Measurements from ENCODE around the gene NOP9. TPM values are rescaled to one million over a fixed set of nuclear protein-coding genes. Genes with fewer than 3 reads are reported as not detected.

NOP9 gene
- total and polyA plus RNA-seq, 2 experiments from 2014 or later, result 3.7 to 13.2 TPM

GRCh38 chr14:24260026-24260779 lies 39.4 kb upstream of the NOP9 start:
- H3K4me2 ChIP-seq, result no peak overlapping the region
- H3K9me3 ChIP-seq (ENCODE audit: low read depth), result no peaks in the 10 kb centered on the region
- H3K4me3 ChIP-seq, result no peak overlapping the region
- H3K79me2 ChIP-seq, result no peaks in the 10 kb centered on the region
- H3K27me3 ChIP-seq, result no peaks in the 10 kb centered on the region
- H3K9me2 ChIP-seq (replicated peaks; ENCODE audit: insufficient read depth), result no peaks in the 10 kb centered on the region
- no peaks in the 10 kb centered on the region for H3K36me3 ChIP-seq (replicated peaks; ENCODE audit: insufficient read depth, low read depth)
- no peaks in the 10 kb centered on the region for H4K20me1 ChIP-seq (ENCODE audit: insufficient read depth, poor library complexity, severe bottlenecking)
- H2AFZ ChIP-seq, result no peak overlapping the region
- no peak for DNase-seq (ENCODE audit: low spot score)
- H3K4me1 ChIP-seq (ENCODE audit: insufficient read depth), result no peaks in the 10 kb centered on the region
- TF ChIP-seq EZH2phosphoT487 (IDR thresholded peaks at IDR 0.05; ENCODE audit: low read depth, severe bottlenecking, unreplicated experiment), result no peak
- TF ChIP-seq EZH2 (IDR thresholded peaks at IDR 0.05; ENCODE audit: borderline replicate concordance), result no peak
- no peak for TF ChIP-seq CTCF (IDR thresholded peaks at IDR 0.05; ENCODE audit: poor library complexity)
- no peak overlapping the region for H3K27ac ChIP-seq
- 86% methylated on average over 16 of the region's 16 CpGs for WGBS (ENCODE audit: low lambda C conversion rate, missing lambda C conversion rate)

- H3K4me2 ChIP-seq, result no peak overlapping the region
- H3K9me3 ChIP-seq (ENCODE audit: low read depth), result no peaks in the 10 kb centered on the region
- H3K4me1 ChIP-seq (ENCODE audit: insufficient read depth), result no peaks in the 10 kb centered on the region
- H4K20me1 ChIP-seq (ENCODE audit: insufficient read depth, poor library complexity, severe bottlenecking), result no peaks in the 10 kb centered on the region
- WGBS (ENCODE audit: low lambda C conversion rate, missing lambda C conversion rate), result 90% methylated on average over 4 of the region's 4 CpGs
- no peaks in the 10 kb centered on the region for H3K9me2 ChIP-seq (replicated peaks; ENCODE audit: insufficient read depth)
- TF ChIP-seq EZH2 (IDR thresholded peaks at IDR 0.05; ENCODE audit: borderline replicate concordance) (no peak), CTCF (IDR thresholded peaks at IDR 0.05; ENCODE audit: poor library complexity) (no peak), EZH2phosphoT487 (IDR thresholded peaks at IDR 0.05; ENCODE audit: low read depth, severe bottlenecking, unreplicated experiment) (no peak)
- H3K4me3 ChIP-seq, result no peak overlapping the region
- H3K36me3 ChIP-seq (replicated peaks; ENCODE audit: insufficient read depth, low read depth), result no peaks in the 10 kb centered on the region
- no peak for DNase-seq (ENCODE audit: low spot score)
- H3K27ac ChIP-seq, result no peak overlapping the region
- no peaks in the 10 kb centered on the region for H3K27me3 ChIP-seq
- no peak overlapping the region for H2AFZ ChIP-seq
- no peaks in the 10 kb centered on the region for H3K79me2 ChIP-seq
Observed at GRCh38 chr14:24260780-24261157, 38.9 kb upstream of the NOP9 start.

GRCh38 chr14:24261256-24261968 lies 38.2 kb upstream of the NOP9 start:
- Histone ChIP-seq H3K4me1 (ENCODE audit: insufficient read depth) (no peaks in the 10 kb centered on the region), H3K9me2 (replicated peaks; ENCODE audit: insufficient read depth) (no peaks in the 10 kb centered on the region), H2AFZ (no peak overlapping the region), H3K27me3 (no peaks in the 10 kb centered on the region), H4K20me1 (ENCODE audit: insufficient read depth, poor library complexity, severe bottlenecking) (no peaks in the 10 kb centered on the region), H3K4me2 (no peak overlapping the region), H3K9me3 (ENCODE audit: low read depth) (no peaks in the 10 kb centered on the region), H3K36me3 (replicated peaks; ENCODE audit: insufficient read depth, low read depth) (no peaks in the 10 kb centered on the region), H3K4me3 (no peak overlapping the region), H3K79me2 (no peaks in the 10 kb centered on the region), H3K27ac (no peak overlapping the region)
- DNase-seq (ENCODE audit: low spot score), result no peak
- no peak for TF ChIP-seq EZH2 (IDR thresholded peaks at IDR 0.05; ENCODE audit: borderline replicate concordance)
- TF ChIP-seq CTCF (IDR thresholded peaks at IDR 0.05; ENCODE audit: poor library complexity), result no peak
- TF ChIP-seq EZH2phosphoT487 (IDR thresholded peaks at IDR 0.05; ENCODE audit: low read depth, severe bottlenecking, unreplicated experiment), result no peak
- WGBS (ENCODE audit: low lambda C conversion rate, missing lambda C conversion rate), result 94% methylated on average over 20 of the region's 20 CpGs

Measured in hepatocyte (in vitro differentiated cells).